CD4-positive, alpha-beta T cell treated with Interleukin-17A for 1 hour (primary cell): ENCODE results near the gene CADPS.

ENCODE experiments used
- DNase-seq: peaks from one replicate; pipeline ENCODE4 v3.0.0-alpha.2; 2020

The CADPS gene

DNA sequence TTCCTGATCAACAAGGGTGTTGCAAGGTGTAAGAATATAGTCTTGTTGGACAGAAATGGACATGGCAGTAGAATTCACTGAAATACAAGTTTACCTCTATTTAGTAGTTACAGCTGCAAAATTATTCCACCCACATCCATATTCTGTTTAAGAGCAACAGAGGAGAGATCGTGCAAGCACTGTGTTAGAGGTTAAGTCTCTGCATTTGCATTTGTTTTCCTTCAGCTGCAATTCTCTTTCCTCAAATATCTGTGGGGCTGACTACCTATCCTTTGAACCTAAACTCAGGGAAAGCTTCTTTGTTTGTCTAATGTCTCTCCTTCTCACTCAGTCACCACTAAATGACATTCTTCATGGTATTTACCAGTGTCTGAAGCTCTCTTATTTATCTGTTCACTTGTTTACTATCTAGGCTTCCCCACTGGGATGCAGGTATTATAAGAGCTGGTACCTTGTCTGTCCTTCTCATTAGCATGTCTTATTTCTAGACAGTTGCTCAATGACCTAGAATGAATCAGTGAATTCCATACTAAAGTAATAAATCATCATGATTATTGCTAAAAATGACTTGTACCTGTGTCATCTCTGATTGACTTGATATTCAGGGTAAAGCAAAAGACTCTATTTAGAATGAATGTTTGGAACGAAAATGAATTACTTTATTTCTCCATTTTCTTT, 326.5 kb downstream of the CADPS start:
- no peak for DNase-seq

DNA sequence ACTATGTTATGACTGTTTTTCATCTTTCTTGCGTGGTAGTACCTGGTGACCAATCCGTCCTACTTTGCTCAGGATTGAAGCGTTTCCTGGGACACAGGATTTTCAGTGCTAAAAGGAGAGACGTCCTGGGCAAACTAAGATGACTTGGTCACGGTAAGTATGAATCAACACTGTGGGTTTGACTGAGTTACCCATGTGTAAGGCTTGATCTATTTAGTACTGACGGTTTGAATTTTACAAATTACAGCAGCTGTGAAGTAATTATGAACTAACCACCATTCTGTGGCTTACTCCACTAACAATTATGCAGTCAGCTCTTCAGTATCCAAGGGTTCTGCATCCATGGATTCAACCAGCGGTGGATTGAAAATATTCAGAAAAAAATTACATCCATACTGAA, 328.9 kb downstream of the CADPS start:
- DNase-seq, result no peak

DNA sequence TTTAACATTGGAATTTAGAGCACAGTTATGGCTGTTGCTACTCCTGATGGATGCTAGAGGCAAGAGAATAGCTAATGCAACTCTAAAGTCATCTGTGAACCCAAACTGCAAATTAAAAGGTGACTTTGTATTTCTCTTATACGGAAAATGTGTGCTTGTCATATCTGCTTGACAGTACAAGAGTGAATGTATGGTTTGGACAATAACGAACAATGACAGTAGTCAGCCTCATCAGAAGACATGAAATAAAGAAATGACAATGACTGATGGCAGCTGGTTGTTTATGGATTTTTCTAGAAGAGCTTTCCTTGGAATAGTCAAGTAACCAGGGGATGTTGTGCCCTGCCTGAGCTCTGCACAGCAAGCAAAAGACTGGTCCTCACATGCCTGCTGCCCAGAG, 333.0 kb downstream of the CADPS start:
- DNase-seq, result no peak

DNA sequence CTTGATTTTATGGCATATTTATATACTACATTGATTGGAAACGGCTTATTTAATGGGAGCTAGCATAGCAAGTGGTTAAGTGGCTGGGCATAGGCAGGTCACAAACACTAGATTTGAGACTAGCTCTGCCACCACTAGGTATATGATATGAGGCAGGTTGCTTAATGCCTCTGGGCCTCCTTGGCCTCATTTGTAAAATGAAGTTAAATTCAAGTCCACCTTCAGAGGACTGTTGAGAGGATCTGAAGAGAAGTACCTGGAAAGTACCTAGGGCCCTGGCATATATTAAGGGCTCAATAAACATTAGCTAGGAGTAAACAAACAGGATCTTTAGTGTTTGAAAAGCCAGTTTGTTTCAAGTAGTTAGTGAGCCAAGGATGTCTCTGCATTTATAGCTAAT, 335.5 kb downstream of the CADPS start:
- no peak for DNase-seq

DNA sequence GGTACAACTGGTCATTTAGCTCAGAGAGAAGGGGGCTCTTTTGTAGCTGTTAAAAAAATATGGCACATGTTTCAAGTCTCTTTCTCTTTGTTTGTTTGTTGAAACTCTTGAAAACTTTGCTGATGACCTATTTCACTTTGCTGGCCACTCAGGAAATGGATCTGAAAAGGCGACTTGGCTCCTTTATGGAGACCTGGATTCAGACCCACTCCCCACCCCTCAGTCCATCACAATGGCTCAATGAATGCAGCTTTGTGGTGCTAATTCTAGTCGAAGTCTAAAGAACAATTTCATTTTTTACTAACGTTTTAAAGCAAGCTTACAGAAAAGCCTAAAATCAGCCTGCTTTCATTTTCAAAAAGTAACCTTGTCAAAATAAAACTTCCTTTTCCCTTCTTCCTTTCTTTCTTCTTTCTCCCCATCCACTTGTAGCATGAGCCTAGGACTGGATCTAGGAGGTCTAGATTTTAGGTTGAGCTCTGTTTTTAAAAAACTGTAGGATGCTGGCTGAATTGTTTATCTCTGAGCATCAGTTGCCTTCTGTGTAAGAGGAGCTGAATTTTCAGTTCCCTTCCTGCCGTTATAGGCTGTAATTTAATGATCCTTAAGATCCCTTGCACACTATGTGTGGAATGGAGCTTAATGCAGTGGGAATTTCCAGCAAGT, 336.4 kb downstream of the CADPS start:
- DNase-seq, result no peak

DNA sequence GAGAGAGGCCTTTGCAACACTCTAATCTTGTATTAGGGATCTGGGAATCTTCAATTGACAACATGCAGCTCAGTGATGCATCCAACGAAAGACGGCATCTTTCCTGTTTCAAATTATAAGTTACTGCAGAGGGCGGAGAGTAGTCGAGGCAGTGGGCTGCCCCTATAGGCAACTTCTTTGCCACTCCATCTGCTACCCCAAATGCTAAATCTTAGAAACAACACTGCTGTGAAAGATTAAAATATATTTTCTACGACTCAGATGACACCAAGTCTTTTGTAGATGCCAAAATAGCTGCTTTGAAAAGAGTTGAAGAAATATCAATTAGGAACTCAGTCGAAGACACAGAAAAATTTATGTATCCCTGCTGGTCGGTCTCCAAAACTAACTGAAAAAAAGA, 340.9 kb downstream of the CADPS start:
- no peak for DNase-seq

DNA sequence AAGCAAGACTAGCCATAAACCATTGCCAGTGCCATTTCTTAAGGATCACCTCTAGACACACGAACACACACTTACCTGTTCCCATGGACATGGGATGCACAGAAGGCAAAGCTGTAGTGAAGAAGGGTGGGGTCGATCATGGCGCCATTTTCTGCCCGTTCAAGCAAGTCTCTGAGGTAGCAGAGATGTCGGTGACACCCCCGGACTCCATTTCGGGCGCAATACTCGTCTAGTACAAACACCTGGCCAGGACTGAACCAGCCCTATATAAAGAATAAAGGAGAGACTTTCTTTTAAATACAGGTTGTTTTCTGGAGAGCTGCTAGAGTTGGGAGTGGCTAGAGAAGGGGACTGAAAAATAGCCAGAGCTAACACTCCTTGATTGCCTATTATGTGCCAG, 342.4 kb downstream of the CADPS start:
- DNase-seq, result no peak

DNA sequence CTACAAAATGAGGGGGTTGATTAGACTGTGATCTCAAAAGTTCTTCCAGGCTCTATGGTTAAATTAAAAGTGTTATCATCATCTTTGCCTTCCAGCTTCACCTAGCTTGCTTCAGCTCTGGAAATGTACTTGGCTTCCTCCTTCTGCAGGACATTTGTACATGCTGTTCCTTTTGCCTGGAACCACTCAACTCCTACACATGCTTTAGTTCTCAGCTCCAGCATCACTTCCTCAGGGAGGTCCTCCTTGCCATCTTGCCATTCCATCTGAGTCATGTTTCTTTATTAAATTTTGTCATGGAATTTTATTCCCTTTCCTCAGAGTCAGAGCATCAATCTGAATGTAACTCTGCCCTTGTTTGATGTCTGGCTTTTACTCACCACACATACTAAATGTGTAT, 343.2 kb downstream of the CADPS start:
- DNase-seq, result no peak

DNA sequence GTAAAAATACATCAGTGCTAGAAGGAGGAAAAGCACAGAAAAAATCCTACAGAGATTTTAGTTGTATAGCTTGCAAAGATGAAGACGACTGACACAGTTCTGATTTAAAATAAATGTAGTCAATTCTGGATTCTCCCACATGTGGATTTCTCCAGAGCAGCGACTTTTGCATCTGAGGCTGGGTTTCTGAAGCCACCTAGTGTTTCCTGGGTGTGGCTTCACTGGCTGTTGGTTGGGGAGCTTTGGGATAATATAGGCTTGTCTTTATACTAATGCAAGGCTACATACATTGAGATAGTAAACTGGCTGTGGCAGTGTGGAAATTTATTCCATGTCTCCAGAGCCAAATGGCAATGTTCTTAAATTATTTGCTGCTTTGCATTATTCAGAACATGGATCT, 343.7 kb downstream of the CADPS start:
- no peak for DNase-seq

DNA sequence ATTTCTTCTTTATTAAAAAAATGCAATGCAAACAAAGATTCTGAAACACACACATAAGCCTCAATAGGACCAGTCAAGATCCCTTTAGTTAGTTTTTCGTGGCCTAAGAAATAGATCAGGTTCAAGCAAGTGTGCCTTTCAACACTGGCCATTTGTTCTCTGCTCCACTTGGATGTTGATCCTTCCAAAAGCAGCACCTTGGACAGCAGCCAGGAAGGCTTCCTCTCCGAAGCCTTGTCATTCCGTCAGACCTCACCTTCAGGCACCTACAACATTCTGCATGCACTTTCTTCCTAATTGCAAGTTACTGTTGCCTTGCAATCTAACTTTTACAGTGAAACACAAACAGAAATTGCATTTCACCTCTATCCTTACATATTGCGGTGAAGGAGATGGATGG, 346.0 kb downstream of the CADPS start:
- no peak for DNase-seq

DNA sequence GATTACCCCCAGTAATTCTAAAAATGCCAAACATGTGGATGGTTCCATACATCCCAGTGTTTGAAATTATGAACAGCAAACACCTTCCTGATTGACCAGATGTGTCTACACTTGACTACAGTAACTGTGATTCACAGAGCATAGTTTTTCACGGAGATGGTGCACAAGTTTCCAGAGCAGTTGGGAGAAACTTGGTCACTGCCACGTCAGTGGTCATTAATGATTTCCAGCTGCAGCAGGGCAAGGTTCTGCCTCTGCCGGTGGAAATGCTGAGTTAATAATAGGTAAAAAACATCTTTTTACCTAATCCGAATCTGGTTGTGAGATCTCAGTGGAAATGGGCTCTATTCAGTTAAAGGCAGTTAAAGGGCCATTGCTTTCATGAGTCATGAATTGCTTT, 347.7 kb downstream of the CADPS start:
- no peak for DNase-seq

DNA sequence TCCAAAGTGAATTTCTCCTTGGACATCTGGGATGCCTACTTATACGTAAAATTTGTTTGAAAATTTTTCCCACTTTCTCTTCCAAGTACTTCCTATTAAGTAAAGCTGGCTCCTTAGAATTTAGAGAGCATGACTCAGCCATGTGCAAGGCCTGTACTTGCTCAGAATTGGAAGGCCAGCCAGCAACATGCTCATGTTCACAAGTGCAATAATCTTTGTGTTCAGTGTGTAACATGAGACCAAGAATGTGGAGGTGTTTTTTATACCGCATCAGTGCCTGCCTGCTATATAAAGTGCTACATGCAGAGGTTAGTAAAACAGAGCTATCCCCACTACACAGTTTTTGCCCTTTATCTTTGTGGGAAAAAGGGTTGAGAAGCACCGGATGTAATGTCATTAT, 349.9 kb downstream of the CADPS start:
- no peak for DNase-seq

DNA sequence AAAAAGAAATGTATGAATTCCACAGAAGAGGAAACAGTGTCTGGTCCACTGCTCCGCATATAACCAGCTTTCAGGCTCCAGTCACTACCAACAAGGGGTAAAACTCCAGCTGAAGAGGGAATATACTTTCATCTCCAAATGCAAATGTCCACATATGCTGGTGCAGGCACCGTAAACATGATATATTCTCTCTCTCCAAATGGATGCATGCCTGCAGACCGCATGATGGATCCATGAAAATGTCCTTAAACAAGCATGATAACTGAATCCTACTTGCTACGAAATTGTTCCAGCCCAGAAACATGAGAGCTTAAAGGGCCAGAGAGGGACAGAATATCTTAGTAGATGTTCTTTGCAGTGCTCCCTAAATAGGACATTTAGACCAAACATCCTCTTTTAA, 351.5 kb downstream of the CADPS start:
- DNase-seq, result no peak

DNA sequence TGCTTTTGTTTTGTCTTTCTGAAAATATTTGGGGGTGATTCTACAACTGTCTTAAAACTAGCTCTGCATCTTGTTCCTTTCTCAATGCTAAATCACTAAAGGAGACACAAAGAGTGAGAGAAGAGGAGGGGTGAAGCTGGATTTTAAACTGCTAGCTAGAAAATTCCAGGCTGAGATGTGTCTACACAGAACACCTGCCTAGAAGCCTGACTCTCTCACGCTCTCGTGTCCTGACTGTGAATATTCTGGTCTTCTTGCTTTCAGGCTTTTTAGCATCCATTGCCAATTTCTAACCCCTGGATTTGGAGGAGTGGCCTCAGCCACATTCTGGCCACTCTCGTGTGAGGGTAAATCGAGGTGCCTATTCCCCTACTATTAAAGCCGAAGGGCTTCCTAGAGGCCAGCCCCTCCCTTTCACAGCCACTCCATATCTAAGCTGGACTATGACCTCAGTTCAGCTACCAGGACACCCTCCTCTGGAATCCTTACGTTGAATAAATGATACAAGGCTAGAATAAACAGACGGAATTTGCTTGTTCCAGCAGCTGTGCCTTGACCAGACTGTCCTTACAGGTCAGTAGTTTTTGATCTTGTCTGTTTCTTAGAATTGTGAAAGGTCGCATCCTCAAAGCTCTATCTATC, 353.6 kb downstream of the CADPS start:
- DNase-seq, result no peak

DNA sequence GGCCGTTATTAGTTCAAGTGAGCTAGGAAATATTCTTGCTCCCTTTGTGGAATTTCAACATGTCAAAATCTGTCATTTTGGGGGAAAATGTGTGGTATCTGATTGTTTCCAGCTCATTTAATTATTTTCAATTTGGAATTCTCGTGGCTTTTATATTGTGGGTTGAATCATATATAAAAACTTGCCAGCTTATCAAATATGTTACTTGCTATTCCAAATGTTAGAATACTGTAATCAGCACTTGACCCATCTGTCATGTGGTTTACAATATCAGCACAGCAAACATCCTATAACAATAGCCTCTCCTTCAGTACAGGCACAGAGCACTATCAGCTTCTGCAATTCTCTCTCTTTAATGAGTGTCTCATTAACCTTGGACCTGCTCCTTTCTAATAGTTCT, 371.7 kb downstream of the CADPS start:
- DNase-seq, result no peak

DNA sequence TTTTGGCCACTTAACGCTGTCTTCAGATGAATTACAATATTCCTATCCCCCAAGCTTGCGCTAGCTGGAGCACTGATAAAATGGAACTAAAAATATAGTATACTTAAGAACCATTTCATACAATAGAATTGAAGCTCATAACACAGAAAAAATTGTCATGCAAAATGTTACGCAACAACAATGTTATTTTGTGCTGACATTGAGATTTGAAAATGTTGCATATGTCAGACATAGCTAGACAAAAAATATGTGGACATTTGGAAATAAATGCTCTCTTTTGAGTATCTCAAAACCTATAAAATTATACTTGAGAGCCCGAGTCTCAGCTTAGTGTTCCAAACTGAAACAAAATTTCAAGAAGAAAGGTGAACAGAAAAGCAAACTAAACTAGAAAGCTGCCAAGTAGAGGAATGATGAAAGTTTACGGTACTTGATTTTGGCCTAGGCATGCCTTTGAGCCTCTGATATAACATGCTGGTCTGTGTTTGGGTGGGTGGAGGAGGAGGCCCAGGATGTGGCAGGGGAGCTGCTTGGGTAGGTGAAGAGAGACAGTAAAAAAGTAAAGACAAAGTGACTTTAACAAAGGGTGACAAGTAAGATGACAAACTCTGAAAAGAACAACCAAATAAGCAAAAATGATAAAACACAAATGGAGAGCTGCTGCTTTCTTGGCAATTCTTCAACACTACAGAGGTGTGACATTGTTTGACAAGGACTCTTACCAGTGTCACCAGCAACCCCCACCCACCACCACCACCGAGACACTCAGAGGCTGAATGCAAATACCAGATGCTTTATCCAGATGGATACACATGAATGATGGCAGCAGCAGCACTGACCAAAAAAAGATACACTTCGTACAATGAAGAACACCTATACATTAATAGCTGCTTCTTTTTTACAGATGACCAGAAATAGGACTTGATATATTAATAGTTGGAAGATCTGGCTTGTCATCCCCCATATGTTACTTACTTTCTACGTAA, 372.6 kb downstream of the CADPS start:
- DNase-seq, result no peak

DNA sequence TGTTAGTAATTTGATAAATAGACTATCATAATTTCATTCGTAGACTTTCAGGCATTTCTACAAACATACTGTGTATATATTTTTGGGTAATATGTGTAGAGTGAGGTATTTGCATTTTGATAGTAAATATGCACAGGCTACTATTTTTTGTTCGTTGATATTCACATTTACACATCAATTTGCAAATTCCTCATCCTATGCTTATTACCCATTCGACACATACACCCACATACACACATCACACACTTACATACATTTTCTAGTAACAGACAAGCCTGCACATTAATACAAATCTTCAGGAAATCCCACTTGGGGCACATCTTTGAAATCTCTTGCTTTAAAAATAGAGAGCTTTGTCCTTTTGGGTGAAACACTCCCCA, 373.9 kb downstream of the CADPS start:
- no peak for DNase-seq

DNA sequence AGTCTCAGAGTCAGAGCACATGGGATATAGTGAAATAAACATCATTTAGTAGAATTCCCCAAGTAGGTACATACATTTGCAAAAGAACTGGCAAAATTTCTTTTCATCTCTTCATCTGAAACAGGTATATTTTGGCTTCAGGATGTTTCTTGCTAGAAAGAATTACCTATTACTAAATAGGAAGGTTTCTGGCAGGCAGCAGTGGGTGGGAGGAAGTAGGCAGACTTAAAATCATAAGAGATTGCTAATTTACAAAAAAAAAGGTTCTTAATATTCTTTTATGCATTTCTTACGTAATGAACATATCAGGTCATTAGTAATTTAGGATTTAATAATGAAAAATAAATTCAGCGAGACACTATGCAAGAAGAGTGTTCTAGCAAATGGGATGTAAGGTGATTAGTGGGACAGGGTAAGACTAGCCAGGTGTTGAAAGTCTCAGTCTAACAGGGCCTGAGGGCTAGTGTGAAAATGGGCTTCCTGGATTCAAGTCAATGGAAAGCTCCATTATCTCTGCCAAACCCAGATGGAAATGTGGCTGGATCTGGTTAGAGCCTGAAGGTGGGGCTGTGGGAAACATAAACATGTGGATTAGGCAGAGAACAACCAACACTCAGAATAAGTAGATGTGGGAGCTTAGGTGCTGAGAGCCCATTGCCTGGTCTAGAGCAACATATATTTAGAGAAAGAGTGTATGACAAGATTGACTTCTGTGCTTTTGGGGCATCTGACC, 374.5 kb downstream of the CADPS start:
- DNase-seq, result no peak

DNA sequence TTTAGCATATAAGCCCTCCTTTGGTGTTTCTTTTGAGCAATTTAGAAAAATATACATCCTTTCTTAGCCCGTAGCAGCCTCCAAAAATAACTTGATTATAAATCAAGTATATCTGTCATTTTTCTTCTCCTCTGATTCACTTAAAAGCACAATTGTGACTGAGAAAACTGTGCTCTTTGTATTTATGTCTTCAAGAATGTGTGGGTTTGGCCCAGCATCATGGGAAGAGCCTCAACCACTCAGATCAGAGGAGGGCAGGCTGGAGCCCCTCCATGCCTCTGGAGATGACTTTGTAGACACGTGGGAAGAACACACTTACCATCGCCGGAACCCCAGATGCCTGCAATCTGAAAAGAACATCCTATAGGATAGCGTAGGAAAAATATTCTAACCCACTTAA, 378.1 kb downstream of the CADPS start:
- no peak for DNase-seq

DNA sequence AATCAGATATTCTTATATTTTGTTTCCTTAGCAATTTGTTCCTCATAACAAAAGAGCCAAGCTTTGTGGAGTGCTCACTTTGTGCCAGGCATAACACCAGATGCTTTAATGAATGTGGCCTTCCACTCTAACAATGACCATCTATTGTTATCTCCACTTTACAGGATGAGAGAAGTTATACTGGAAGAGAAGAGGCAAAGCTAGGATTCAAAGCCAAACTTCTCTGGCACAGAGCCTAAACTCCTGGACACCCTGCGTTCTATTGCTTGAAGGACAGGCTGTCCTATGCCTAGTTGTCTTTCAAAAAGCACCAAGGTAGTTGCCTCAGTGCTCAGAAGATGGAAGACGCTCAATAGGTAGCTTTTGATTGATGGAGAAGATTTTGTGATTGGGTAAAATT, 378.7 kb downstream of the CADPS start:
- no peak for DNase-seq

DNA sequence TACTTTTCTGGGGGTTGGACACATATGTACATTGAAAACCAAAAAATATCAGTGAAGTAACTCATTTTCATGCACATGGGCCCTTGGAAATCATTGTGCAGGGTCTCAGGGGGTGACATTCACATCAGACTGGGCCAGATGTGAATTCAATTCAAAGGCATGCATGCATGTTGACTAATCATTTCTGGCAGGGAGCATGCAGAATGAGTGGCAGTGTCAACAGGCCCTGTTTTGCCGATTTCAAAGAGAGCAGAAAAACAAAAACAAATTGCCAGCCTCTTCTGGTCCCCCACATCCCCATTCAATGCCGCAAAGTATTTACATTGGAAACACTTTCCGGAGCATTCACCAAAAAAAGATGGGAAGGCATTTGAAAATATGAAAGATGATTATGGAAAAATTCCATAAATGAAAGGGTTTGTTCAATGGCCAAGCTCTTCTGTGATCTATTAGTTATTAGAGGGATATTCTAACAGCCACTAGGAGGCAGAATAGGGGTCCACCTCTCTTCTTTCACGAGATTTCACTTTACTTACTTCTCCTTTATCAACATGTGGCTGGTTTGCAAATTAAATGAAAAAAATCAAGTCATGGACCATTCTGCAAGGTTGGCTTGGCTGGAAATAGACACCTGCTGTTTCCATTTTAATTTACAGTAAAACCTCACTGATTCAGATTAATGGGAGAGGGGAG, 382.0 kb downstream of the CADPS start:
- no peak for DNase-seq

DNA sequence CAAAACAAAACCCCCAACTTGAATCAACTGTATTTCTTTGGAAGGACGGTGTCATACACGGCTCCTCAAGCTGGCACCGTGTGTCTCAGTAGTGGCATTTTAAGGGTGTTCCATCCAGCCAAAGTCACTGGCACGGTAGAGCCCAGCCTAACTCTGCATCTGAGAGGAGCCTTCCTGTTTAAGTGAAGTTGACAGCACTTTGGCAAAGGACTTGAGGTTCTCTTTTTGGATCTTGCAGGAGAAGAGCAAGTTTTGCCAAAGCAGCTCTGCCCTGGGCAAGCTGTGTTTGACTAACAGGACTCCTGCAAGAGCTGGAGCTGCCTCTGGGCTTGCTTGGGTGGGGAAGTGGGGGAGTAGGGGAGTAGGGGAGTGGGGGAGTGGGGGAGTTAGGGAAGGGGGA, 392.3 kb downstream of the CADPS start:
- no peak for DNase-seq
